Testis (tissue), 2 donors: ENCODE results near the gene MALL.

Experiments
- POLR2A ChIP-seq: fragments of 450-650 bp; IDR thresholded peaks from one replicate; pipeline ENCODE4 v1.6.1; 2017; ENCODE audit warnings: antibody characterized with exemption, mild to moderate bottlenecking, moderate library complexity
- TF ChIP-seq, protein P1 (sequence below), 3 experiments: fragments of 450-650 bp in 2 of 3; fragments of 200-600 bp in 1 of 3; sonication (generic) in 1 of 3; IDR thresholded peaks; one replicate each; pipeline ENCODE4 v1.5.1; 2016 to 2019; ENCODE audit warnings: antibody characterized with exemption in 3 of 3, mild to moderate bottlenecking in 2 of 3, moderate library complexity in 1 of 3

DNA sequence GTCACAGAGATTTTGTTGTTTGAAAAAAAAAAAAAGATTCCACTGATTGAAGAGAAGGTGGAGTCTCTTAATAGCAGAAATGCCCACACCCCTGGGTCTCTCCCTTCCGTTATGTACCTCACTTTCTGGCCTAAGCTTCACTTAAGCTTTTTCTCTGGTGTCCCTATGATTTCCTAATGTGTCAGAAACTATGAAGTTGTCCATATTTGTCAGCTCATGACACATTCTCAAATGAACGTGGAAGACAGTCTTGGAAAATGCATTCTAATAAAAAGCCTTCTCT lies 5.4 kb upstream of the MALL start:
- TF ChIP-seq, protein P1, sequence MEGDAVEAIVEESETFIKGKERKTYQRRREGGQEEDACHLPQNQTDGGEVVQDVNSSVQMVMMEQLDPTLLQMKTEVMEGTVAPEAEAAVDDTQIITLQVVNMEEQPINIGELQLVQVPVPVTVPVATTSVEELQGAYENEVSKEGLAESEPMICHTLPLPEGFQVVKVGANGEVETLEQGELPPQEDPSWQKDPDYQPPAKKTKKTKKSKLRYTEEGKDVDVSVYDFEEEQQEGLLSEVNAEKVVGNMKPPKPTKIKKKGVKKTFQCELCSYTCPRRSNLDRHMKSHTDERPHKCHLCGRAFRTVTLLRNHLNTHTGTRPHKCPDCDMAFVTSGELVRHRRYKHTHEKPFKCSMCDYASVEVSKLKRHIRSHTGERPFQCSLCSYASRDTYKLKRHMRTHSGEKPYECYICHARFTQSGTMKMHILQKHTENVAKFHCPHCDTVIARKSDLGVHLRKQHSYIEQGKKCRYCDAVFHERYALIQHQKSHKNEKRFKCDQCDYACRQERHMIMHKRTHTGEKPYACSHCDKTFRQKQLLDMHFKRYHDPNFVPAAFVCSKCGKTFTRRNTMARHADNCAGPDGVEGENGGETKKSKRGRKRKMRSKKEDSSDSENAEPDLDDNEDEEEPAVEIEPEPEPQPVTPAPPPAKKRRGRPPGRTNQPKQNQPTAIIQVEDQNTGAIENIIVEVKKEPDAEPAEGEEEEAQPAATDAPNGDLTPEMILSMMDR (IDR thresholded peaks at IDR 0.05): no peak
- TF ChIP-seq POLR2A: no peak
